Tibial artery (tissue), 4 donors: Measurements from ENCODE around the gene HOXB2.

ENCODE experiments used
- DNase-seq, 2 donors: peaks; one replicate each; pipeline ENCODE4 v3.0.0-alpha.2; 2019
- H3K27ac ChIP-seq, 2 donors: fragments of 200-600 bp; sonication (generic) in 1 of 2; 1 replicate in 1 of 2; 2 replicates in 1 of 2; pipeline ENCODE4 v1.5.1; 2018 to 2019; ENCODE audit warnings: mild to moderate bottlenecking in 1 of 2
- H3K27me3 ChIP-seq, 2 donors: fragments of 200-600 bp; sonication (generic) in 1 of 2; one replicate each; pipeline versions ENCODE4 v1.5.1 to v1.6.0; 2016 to 2019
- H3K36me3 ChIP-seq, 3 donors: fragments of 200-600 bp; sonication (generic) in 2 of 3; one replicate each; pipeline ENCODE4 v1.5.1; 2016 to 2019; ENCODE audit warnings: mild to moderate bottlenecking in 2 of 3
- H3K4me1 ChIP-seq, 4 donors: fragments of 200-600 bp; sonication (generic) in 2 of 4; 1 replicate in 3 of 4; 2 replicates in 1 of 4; pipeline ENCODE4 v1.5.1; 2016 to 2019
- H3K4me3 ChIP-seq, 2 donors: fragments of 200-600 bp; sonication (generic) in 1 of 2; 1 replicate in 1 of 2; 2 replicates in 1 of 2; pipeline ENCODE4 v1.5.1; 2018 to 2019; ENCODE audit warnings: mild to moderate bottlenecking in 2 of 2
- H3K9me3 ChIP-seq, 3 donors: fragments of 200-600 bp; sonication (generic) in 1 of 3; one replicate each; pipeline ENCODE4 v1.5.1; 2016 to 2019
- CTCF ChIP-seq, 2 experiments: fragments of 200-600 bp in 1 of 2; fragments of 450-650 bp in 1 of 2; IDR thresholded peaks; one replicate each; pipeline ENCODE4 v1.5.1; 2017 to 2019; ENCODE audit warnings: antibody characterized with exemption in 2 of 2, mild to moderate bottlenecking in 1 of 2, moderate library complexity in 1 of 2
- intact Hi-C: fragments of 100-400 bp; cut with DNase I; formaldehyde crosslinking; loops from one replicate; pipeline ENCODE4 v1.15.0; 2023; ENCODE audit warnings: low total_unique reads

The HOXB2 gene

GRCh38 chr17:48504953-48505352 lies 40.0 kb downstream of the HOXB2 start:
- Histone ChIP-seq H3K36me3 (no peaks in the 10 kb centered on the region), H3K27me3 (peaks cover 0 to 35% of the 10 kb centered on the region in 2 donors), H3K4me1 (no peaks in the 10 kb centered on the region), H3K4me3 (no peak overlapping the region), H3K27ac (no peak overlapping the region), H3K9me3 (no peaks in the 10 kb centered on the region)
- intact Hi-C loops, result no loop called here
- TF ChIP-seq CTCF (IDR thresholded peaks at IDR 0.05), result no peak
- DNase-seq, result no peak

GRCh38 chr17:48503747-48504146 lies 41.2 kb downstream of the HOXB2 start:
- intact Hi-C loops, result no loop called here
- H3K36me3 ChIP-seq, result no peaks in the 10 kb centered on the region
- no peak overlapping the region for H3K27ac ChIP-seq
- no peak for TF ChIP-seq CTCF (IDR thresholded peaks at IDR 0.05)
- H3K9me3 ChIP-seq, result no peaks in the 10 kb centered on the region
- H3K4me3 ChIP-seq, result no peak overlapping the region
- no peaks in the 10 kb centered on the region for H3K4me1 ChIP-seq
- no peak for DNase-seq
- peaks cover 0 to 28% of the 10 kb centered on the region in 2 donors for H3K27me3 ChIP-seq

GRCh38 chr17:48502901-48503300 lies 42.0 kb downstream of the HOXB2 start:
- no peaks in the 10 kb centered on the region for H3K9me3 ChIP-seq
- no peak overlapping the region for H3K4me3 ChIP-seq
- no peaks in the 10 kb centered on the region for H3K36me3 ChIP-seq
- H3K27me3 ChIP-seq, result peaks cover 0 to 23% of the 10 kb centered on the region in 2 donors
- H3K4me1 ChIP-seq, result no peaks in the 10 kb centered on the region
- TF ChIP-seq CTCF (IDR thresholded peaks at IDR 0.05), result no peak
- no peak for DNase-seq
- H3K27ac ChIP-seq, result no peak overlapping the region
- intact Hi-C loops, result no loop called here

- Histone ChIP-seq H3K36me3 (no peaks in the 10 kb centered on the region), H3K27me3 (peaks cover 0 to 25% of the 10 kb centered on the region in 2 donors), H3K4me1 (no peaks in the 10 kb centered on the region), H3K27ac (no peak overlapping the region), H3K4me3 (no peak overlapping the region), H3K9me3 (no peaks in the 10 kb centered on the region)
- no peak for DNase-seq
- TF ChIP-seq CTCF (IDR thresholded peaks at IDR 0.05), result no peak
- intact Hi-C loops, result no loop called here
These were observed 42.6 kb downstream of the HOXB2 start for GRCh38 chr17:48502312-48502711.

GRCh38 chr17:48500435-48501426 lies 44.2 kb downstream of the HOXB2 start:
- Histone ChIP-seq H3K36me3 (no peaks in the 10 kb centered on the region), H3K27ac (no peak overlapping the region), H3K4me3 (no peak overlapping the region), H3K4me1 (no peaks in the 10 kb centered on the region), H3K9me3 (no peaks in the 10 kb centered on the region), H3K27me3 (peaks cover 0 to 35% of the 10 kb centered on the region in 2 donors)
- intact Hi-C loops, result no loop called here
- DNase-seq, result no peak
- TF ChIP-seq CTCF (IDR thresholded peaks at IDR 0.05), result peak; percentile 13 to 23
